Gastrocnemius medialis (tissue), 4 donors: Measurements from ENCODE around the gene LYST.

Source experiments
- CTCF ChIP-seq, 5 experiments: fragments of 450-650 bp in 3 of 5; fragments of 200-600 bp in 2 of 5; sonication (generic) in 2 of 5; IDR thresholded peaks in 4 of 5; conservative IDR thresholded peaks in 1 of 5; 1 replicate in 4 of 5; 2 replicates in 1 of 5; pipeline ENCODE4 v1.5.1; 2016 to 2019; ENCODE audit warnings: antibody characterized with exemption in 5 of 5, mild to moderate bottlenecking in 3 of 5, moderate library complexity in 3 of 5
- POLR2A ChIP-seq, 2 donors: fragments of 450-650 bp; IDR thresholded peaks; one replicate each; pipeline ENCODE4 v1.6.1; 2017; ENCODE audit warnings: antibody characterized with exemption in 2 of 2, mild to moderate bottlenecking in 2 of 2, moderate library complexity in 2 of 2

GRCh38 chr1:235643837-235644692, 222.6 kb downstream of the LYST start:
- no peak for TF ChIP-seq POLR2A (IDR thresholded peaks at IDR 0.05)
- TF ChIP-seq CTCF (IDR thresholded peaks at IDR 0.05 in 4 of 5, conservative IDR thresholded peaks at IDR 0.05 in 1 of 5), result no peak
